ENCODE results near the gene NAPSA. TPM values are rescaled to one million over a fixed set of nuclear protein-coding genes. Genes with fewer than 3 reads are reported as not detected.
A peak's percentile ranks its signal among the peaks of the same experiment; 100 is the strongest.

The NAPSA gene
- total RNA-seq, 1 donor from 2014 or later, result 0.26 TPM

GRCh38 chr19:50324331-50324730 lies 41.1 kb downstream of the NAPSA start:
- no peak overlapping the region for H3K4me3 ChIP-seq (ENCODE audit: low read depth, low read length)
- H3K36me3 ChIP-seq (ENCODE audit: control insufficient read depth, insufficient read depth, low read length), result no peaks in the 10 kb centered on the region
- peak; percentile 27 for DNase-seq (ENCODE audit: low read depth)
- no peak for TF ChIP-seq CTCF (IDR thresholded peaks at IDR 0.05; ENCODE audit: insufficient read depth, low read length, severe bottlenecking)
- peaks cover 10% of the 10 kb centered on the region for H3K27me3 ChIP-seq (ENCODE audit: control insufficient read depth, insufficient read depth, low read length)
- no peak for FAIRE-seq

- H3K27me3 ChIP-seq (ENCODE audit: control insufficient read depth, insufficient read depth, low read length), result peaks cover 9% of the 10 kb centered on the region
- FAIRE-seq, result no peak
- no peak for DNase-seq (ENCODE audit: low read depth)
- H3K36me3 ChIP-seq (ENCODE audit: control insufficient read depth, insufficient read depth, low read length), result no peaks in the 10 kb centered on the region
- no peak for TF ChIP-seq CTCF (IDR thresholded peaks at IDR 0.05; ENCODE audit: insufficient read depth, low read length, severe bottlenecking)
- H3K4me3 ChIP-seq (ENCODE audit: low read depth, low read length), result no peak overlapping the region
Observed at GRCh38 chr19:50323782-50324133, 41.7 kb downstream of the NAPSA start.

GRCh38 chr19:50322931-50323781 lies 42.3 kb downstream of the NAPSA start:
- Histone ChIP-seq H3K36me3 (ENCODE audit: control insufficient read depth, insufficient read depth, low read length) (no peaks in the 10 kb centered on the region), H3K27me3 (ENCODE audit: control insufficient read depth, insufficient read depth, low read length) (peaks cover 6% of the 10 kb centered on the region), H3K4me3 (ENCODE audit: low read depth, low read length) (no peak overlapping the region)
- DNase-seq (ENCODE audit: low read depth) (no peak), FAIRE-seq (no peak)
- no peak for TF ChIP-seq CTCF (IDR thresholded peaks at IDR 0.05; ENCODE audit: insufficient read depth, low read length, severe bottlenecking)

- FAIRE-seq (no peak), DNase-seq (ENCODE audit: low read depth) (no peak)
- no peak for TF ChIP-seq CTCF (IDR thresholded peaks at IDR 0.05; ENCODE audit: insufficient read depth, low read length, severe bottlenecking)
- H3K36me3 ChIP-seq (ENCODE audit: control insufficient read depth, insufficient read depth, low read length), result no peaks in the 10 kb centered on the region
- H3K27me3 ChIP-seq (ENCODE audit: control insufficient read depth, insufficient read depth, low read length), result peaks cover 3% of the 10 kb centered on the region
- H3K4me3 ChIP-seq (ENCODE audit: low read depth, low read length), result no peak overlapping the region
Observed at GRCh38 chr19:50322234-50322633, 43.2 kb downstream of the NAPSA start.

GRCh38 chr19:50321831-50322230 lies 43.6 kb downstream of the NAPSA start:
- FAIRE-seq (no peak), DNase-seq (ENCODE audit: low read depth) (no peak)
- TF ChIP-seq CTCF (IDR thresholded peaks at IDR 0.05; ENCODE audit: insufficient read depth, low read length, severe bottlenecking), result no peak
- no peaks in the 10 kb centered on the region for H3K27me3 ChIP-seq (ENCODE audit: control insufficient read depth, insufficient read depth, low read length)
- no peaks in the 10 kb centered on the region for H3K36me3 ChIP-seq (ENCODE audit: control insufficient read depth, insufficient read depth, low read length)
- no peak overlapping the region for H3K4me3 ChIP-seq (ENCODE audit: low read depth, low read length)

GRCh38 chr19:50320596-50320995 lies 44.8 kb downstream of the NAPSA start:
- FAIRE-seq (no peak), DNase-seq (ENCODE audit: low read depth) (no peak)
- Histone ChIP-seq H3K27me3 (ENCODE audit: control insufficient read depth, insufficient read depth, low read length) (no peaks in the 10 kb centered on the region), H3K4me3 (ENCODE audit: low read depth, low read length) (no peak overlapping the region), H3K36me3 (ENCODE audit: control insufficient read depth, insufficient read depth, low read length) (no peaks in the 10 kb centered on the region)
- no peak for TF ChIP-seq CTCF (IDR thresholded peaks at IDR 0.05; ENCODE audit: insufficient read depth, low read length, severe bottlenecking)

All from bronchial epithelial cell (primary cell).